Neural cell (in vitro differentiated cells): Measurements from ENCODE around the gene KIAA1958.

Source experiments
- CTCF ChIP-seq: fragments of 450-650 bp; IDR thresholded peaks from 2 replicates; pipeline ENCODE4 v1.5.1; 2014; ENCODE audit warnings: antibody characterized with exemption, mild to moderate bottlenecking, moderate library complexity; ENCODE audit not compliant: poor library complexity, severe bottlenecking
- EP300 ChIP-seq: fragments of 450-650 bp; conservative IDR thresholded peaks from 2 replicates; pipeline ENCODE4 v1.6.1; 2014; ENCODE audit warnings: antibody characterized with exemption, mild to moderate bottlenecking, moderate library complexity; ENCODE audit not compliant: poor library complexity, severe bottlenecking
- EZH2 ChIP-seq: fragments of 200-600, 300-800 bp; shearing (Covaris generic), sonication (generic); IDR thresholded peaks from 2 replicates; pipeline ENCODE4 v1.6.1; 2014; ENCODE audit warnings: antibody characterized with exemption, low read length, borderline replicate concordance, mild to moderate bottlenecking; ENCODE audit not compliant: insufficient read depth, poor library complexity, severe bottlenecking
- MXI1 ChIP-seq: fragments of 450-650 bp; conservative IDR thresholded peaks from 2 replicates; pipeline ENCODE4 v1.6.1; 2014; ENCODE audit warnings: antibody characterized with exemption, mild to moderate bottlenecking; ENCODE audit not compliant: poor library complexity, severe bottlenecking
- POLR2AphosphoS5 ChIP-seq: IDR thresholded peaks from 2 replicates; pipeline ENCODE4 v1.6.1; 2012
- RAD21 ChIP-seq: fragments of 450-650 bp; conservative IDR thresholded peaks from 2 replicates; pipeline ENCODE4 v1.6.1; 2014; ENCODE audit warnings: antibody characterized with exemption, mild to moderate bottlenecking, moderate library complexity
- REST ChIP-seq: IDR thresholded peaks from 2 replicates; pipeline ENCODE4 v1.6.1; 2012; ENCODE audit warnings: borderline replicate concordance
- SMC3 ChIP-seq: fragments of 450-650 bp; conservative IDR thresholded peaks from 2 replicates; pipeline ENCODE4 v1.6.1; 2014; ENCODE audit warnings: antibody characterized with exemption, mild to moderate bottlenecking, moderate library complexity; ENCODE audit not compliant: poor library complexity
- TAF1 ChIP-seq: IDR thresholded peaks from 2 replicates; pipeline ENCODE4 v1.6.1; 2012; ENCODE audit warnings: low read depth

- TF ChIP-seq CTCF = no peak
- TF ChIP-seq POLR2AphosphoS5 = no peak
- no peak for TF ChIP-seq EZH2
- no peak for TF ChIP-seq EP300
- no peak for TF ChIP-seq RAD21
- no peak for TF ChIP-seq TAF1
- no peak for TF ChIP-seq REST
- TF ChIP-seq MXI1 = no peak
- no peak for TF ChIP-seq SMC3
Measured at GRCh38 chr9:112550531-112550930, 63.9 kb downstream of the KIAA1958 start.
